HEK293 (cell line): Measurements from ENCODE around the gene RFTN1.

Source experiments
- CTCF ChIA-PET: fragments of 350-600 bp; formaldehyde crosslinking; extraction: SDS; loops from one replicate; lab custom pipeline; 2021; ENCODE audit warnings: antibody characterized with exemption; lab: Yijun Ruan, JAX
- POLR2A ChIA-PET: fragments of 300-600 bp; formaldehyde crosslinking; extraction: SDS; loops from one replicate; lab custom pipeline; 2020; ENCODE audit warnings: antibody characterized with exemption, inconsistent platforms; lab: Yijun Ruan, JAX
- H3K27ac ChIP-seq: fragments of 200-500 bp; sonication (Bioruptor generic); 2 replicates; pipeline ENCODE4 v1.5.1; 2014; ENCODE audit warnings: low read depth, low read length, control low read depth, inconsistent platforms; ENCODE audit errors: extremely low read depth
- H3K36me3 ChIP-seq, 2 experiments: fragments of 200-500 bp in 1 of 2; sonication (Bioruptor generic) in 1 of 2; 1 replicate in 1 of 2; 2 replicates in 1 of 2; pipeline ENCODE4 v1.5.1; 2014 to 2017; ENCODE audit warnings: inconsistent platforms in 2 of 2, low read length in 2 of 2; ENCODE audit not compliant: control insufficient read depth in 2 of 2, insufficient read depth in 1 of 2
- H3K4me1 ChIP-seq: fragments of 200-500 bp; sonication (Bioruptor generic); 2 replicates; pipeline ENCODE4 v1.5.1; 2014; ENCODE audit warnings: mild to moderate bottlenecking, low read length, inconsistent platforms; ENCODE audit not compliant: control insufficient read depth, insufficient read depth
- H3K4me3 ChIP-seq: 2 replicates; pipeline ENCODE4 v1.5.1; 2011; ENCODE audit warnings: low read depth, mild to moderate bottlenecking, control low read depth, low read length, moderate library complexity
- H3K9me3 ChIP-seq: fragments of 200-500 bp; sonication (Bioruptor generic); 2 replicates; pipeline ENCODE4 v1.5.1; 2014; ENCODE audit warnings: low read depth, low read length, inconsistent platforms; ENCODE audit not compliant: control insufficient read depth, insufficient read depth
- FEZF1 ChIP-seq: fragments of 450-650 bp; formaldehyde crosslinking; IDR thresholded peaks from 2 replicates; pipeline ENCODE4 v1.5.1; 2016; ENCODE audit warnings: missing biosample characterization, missing genetic modification characterization
- GFI1B ChIP-seq: fragments of 450-650 bp; formaldehyde crosslinking; IDR thresholded peaks from 2 replicates; pipeline ENCODE4 v1.5.1; 2016; ENCODE audit warnings: missing biosample characterization, missing genetic modification characterization
- IKZF3 ChIP-seq: fragments of 450-650 bp; IDR thresholded peaks from 2 replicates; pipeline ENCODE4 v1.5.0; 2018; ENCODE audit warnings: missing biosample characterization, mild to moderate bottlenecking, missing genetic modification characterization, moderate library complexity
- OVOL3 ChIP-seq: fragments of 450-650 bp; formaldehyde crosslinking; IDR thresholded peaks from 2 replicates; pipeline ENCODE4 v1.5.1; 2016; ENCODE audit warnings: missing biosample characterization, missing genetic modification characterization
- PRDM1 ChIP-seq: fragments of 450-650 bp; formaldehyde crosslinking; IDR thresholded peaks from 2 replicates; pipeline ENCODE4; 2016; ENCODE audit warnings: missing biosample characterization, missing genetic modification characterization
- RBAK ChIP-seq: fragments of 450-650 bp; formaldehyde crosslinking; IDR thresholded peaks from 2 replicates; pipeline ENCODE4 v1.5.1; 2016; ENCODE audit warnings: missing biosample characterization, missing genetic modification characterization
- SCRT2 ChIP-seq: fragments of 450-650 bp; formaldehyde crosslinking; IDR thresholded peaks from 2 replicates; pipeline ENCODE4 v1.5.1; 2016; ENCODE audit warnings: missing biosample characterization, missing genetic modification characterization
- SP7 ChIP-seq: fragments of 450-650 bp; formaldehyde crosslinking; IDR thresholded peaks from 2 replicates; pipeline ENCODE4 v1.5.1; 2016; ENCODE audit warnings: missing biosample characterization, missing genetic modification characterization
- ZBTB48 ChIP-seq: fragments of 450-650 bp; formaldehyde crosslinking; IDR thresholded peaks from 2 replicates; pipeline ENCODE4 v1.5.1; 2016; ENCODE audit warnings: missing biosample characterization, missing genetic modification characterization
- ZEB2 ChIP-seq: fragments of 450-650 bp; formaldehyde crosslinking; IDR thresholded peaks from 2 replicates; pipeline ENCODE4 v1.5.1; 2016; ENCODE audit warnings: missing biosample characterization, missing genetic modification characterization
- ZFHX2 ChIP-seq: fragments of 450-650 bp; formaldehyde crosslinking; conservative IDR thresholded peaks from 2 replicates; pipeline ENCODE4 v1.5.1; 2016; ENCODE audit warnings: missing biosample characterization, missing genetic modification characterization
- ZNF132 ChIP-seq: fragments of 450-650 bp; formaldehyde crosslinking; IDR thresholded peaks from 2 replicates; pipeline ENCODE4 v1.5.1; 2017; ENCODE audit warnings: missing biosample characterization, missing genetic modification characterization, borderline replicate concordance
- ZNF157 ChIP-seq: fragments of 450-650 bp; formaldehyde crosslinking; IDR thresholded peaks from 2 replicates; pipeline ENCODE4 v1.5.1; 2016; ENCODE audit warnings: missing biosample characterization, missing genetic modification characterization
- ZNF184 ChIP-seq: fragments of 450-650 bp; IDR thresholded peaks from 2 replicates; pipeline ENCODE4 v1.5.1; 2018; ENCODE audit warnings: missing biosample characterization, mild to moderate bottlenecking, missing genetic modification characterization
- ZNF19 ChIP-seq: fragments of 450-650 bp; formaldehyde crosslinking; IDR thresholded peaks from 2 replicates; pipeline ENCODE4; 2016; ENCODE audit warnings: missing biosample characterization, missing genetic modification characterization, low read depth
- ZNF2 ChIP-seq: fragments of 450-650 bp; formaldehyde crosslinking; IDR thresholded peaks from 2 replicates; pipeline ENCODE4 v1.5.1; 2016; ENCODE audit warnings: missing biosample characterization, missing genetic modification characterization
- ZNF202 ChIP-seq: fragments of 450-650 bp; formaldehyde crosslinking; IDR thresholded peaks from 2 replicates; pipeline ENCODE4 v1.5.1; 2016; ENCODE audit warnings: missing biosample characterization, missing genetic modification characterization, borderline replicate concordance
- ZNF274 ChIP-seq, 2 experiments: fragments of 200-500 bp in 1 of 2; fragments of 450-650 bp in 1 of 2; sonication (Bioruptor generic) in 1 of 2; formaldehyde crosslinking in 1 of 2; IDR thresholded peaks; 2 replicates each; pipeline versions ENCODE4 v1.5.1 to v1.6.1; 2014 to 2016; ENCODE audit warnings: borderline replicate concordance in 1 of 2, inconsistent platforms in 1 of 2, low read length in 1 of 2, missing biosample characterization in 1 of 2, missing genetic modification characterization in 1 of 2
- ZNF366 ChIP-seq: fragments of 450-650 bp; formaldehyde crosslinking; conservative IDR thresholded peaks from 2 replicates; pipeline ENCODE4 v1.5.1; 2016; ENCODE audit warnings: missing biosample characterization, missing genetic modification characterization
- ZNF423 ChIP-seq: fragments of 450-650 bp; formaldehyde crosslinking; IDR thresholded peaks from 2 replicates; pipeline ENCODE4 v1.5.1; 2016; ENCODE audit warnings: missing biosample characterization, missing genetic modification characterization
- TF ChIP-seq, protein P1 (sequence below): fragments of 450-650 bp; formaldehyde crosslinking; IDR thresholded peaks from 2 replicates; pipeline ENCODE4 v1.5.1; 2016; ENCODE audit warnings: missing biosample characterization, missing genetic modification characterization
- TF ChIP-seq, protein P2 (sequence below): fragments of 450-650 bp; IDR thresholded peaks from 2 replicates; pipeline ENCODE4 v1.5.1; 2018; ENCODE audit warnings: missing biosample characterization, mild to moderate bottlenecking, missing genetic modification characterization
- TF ChIP-seq, protein P3 (sequence below): fragments of 450-650 bp; formaldehyde crosslinking; IDR thresholded peaks from 2 replicates; pipeline ENCODE4 v1.5.1; 2016; ENCODE audit warnings: missing biosample characterization, missing genetic modification characterization

The RFTN1 gene

DNA sequence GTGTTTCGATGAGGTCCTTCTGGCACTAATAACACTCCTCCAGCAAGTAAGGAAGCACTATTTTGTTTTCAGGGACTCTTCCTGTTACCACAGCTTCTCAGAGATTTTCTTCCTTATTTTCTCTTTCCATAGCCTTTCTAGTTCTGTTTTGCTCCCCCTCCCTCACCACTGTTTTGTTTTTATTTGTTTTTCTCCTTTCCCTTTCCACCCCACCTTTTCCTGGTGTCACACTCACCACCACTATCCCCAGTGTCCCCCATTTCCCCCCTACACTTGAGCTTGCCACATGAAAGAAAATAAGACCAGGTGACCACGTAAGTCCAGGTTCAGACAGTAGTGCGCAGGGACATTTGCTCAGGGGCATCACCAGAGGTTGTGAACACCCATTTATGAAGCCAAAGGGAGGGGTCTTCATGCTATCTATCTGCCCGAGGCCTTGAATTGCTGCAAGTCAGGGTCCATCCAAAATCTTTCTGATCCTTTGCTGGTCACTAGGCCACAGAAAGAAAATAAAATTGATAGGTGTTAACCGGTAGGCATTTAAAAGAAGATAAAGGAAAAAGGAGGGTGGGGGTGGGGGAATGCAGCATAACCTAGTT, 1.4 kb upstream of the RFTN1 start:
- CTCF ChIA-PET: interaction anchor here (0.6 to 4.5 kb wide), 3 partner anchors 191 to 224 kb away, joined by 3 to 29 read pairs (median 4); no protein-coding TSS in a partner anchor
- H3K4me1 ChIP-seq: peaks cover 43% of the 10 kb centered on the region
- no peaks in the 10 kb centered on the region for H3K36me3 ChIP-seq
- no peak overlapping the region for H3K27ac ChIP-seq
- TF ChIP-seq, protein P1, sequence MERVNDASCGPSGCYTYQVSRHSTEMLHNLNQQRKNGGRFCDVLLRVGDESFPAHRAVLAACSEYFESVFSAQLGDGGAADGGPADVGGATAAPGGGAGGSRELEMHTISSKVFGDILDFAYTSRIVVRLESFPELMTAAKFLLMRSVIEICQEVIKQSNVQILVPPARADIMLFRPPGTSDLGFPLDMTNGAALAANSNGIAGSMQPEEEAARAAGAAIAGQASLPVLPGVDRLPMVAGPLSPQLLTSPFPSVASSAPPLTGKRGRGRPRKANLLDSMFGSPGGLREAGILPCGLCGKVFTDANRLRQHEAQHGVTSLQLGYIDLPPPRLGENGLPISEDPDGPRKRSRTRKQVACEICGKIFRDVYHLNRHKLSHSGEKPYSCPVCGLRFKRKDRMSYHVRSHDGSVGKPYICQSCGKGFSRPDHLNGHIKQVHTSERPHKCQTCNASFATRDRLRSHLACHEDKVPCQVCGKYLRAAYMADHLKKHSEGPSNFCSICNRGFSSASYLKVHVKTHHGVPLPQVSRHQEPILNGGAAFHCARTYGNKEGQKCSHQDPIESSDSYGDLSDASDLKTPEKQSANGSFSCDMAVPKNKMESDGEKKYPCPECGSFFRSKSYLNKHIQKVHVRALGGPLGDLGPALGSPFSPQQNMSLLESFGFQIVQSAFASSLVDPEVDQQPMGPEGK: 0 out of 2 replicates have a peak, but pooled peaks have one; percentile 11
- TF ChIP-seq PRDM1 (tag by site-specific recombination) (peak; percentile 49), ZNF2 (tag by site-specific recombination) (no peak)
- POLR2A ChIA-PET: no interaction called here
- H3K9me3 ChIP-seq: no peaks in the 10 kb centered on the region
- H3K4me3 ChIP-seq: no peak overlapping the region

- H3K4me1 ChIP-seq: peaks cover 47% of the 10 kb centered on the region
- peak overlapping the region; percentile 65 for H3K4me3 ChIP-seq
- H3K9me3 ChIP-seq: no peaks in the 10 kb centered on the region
- H3K27ac ChIP-seq: peak overlapping the region; percentile 83; the same call in 1 of the 2 replicates
- ChIA-PET CTCF (interaction anchor here (0.5 to 1.2 kb wide), 3 partner anchors 190 to 510 kb away, joined by 3 to 4 read pairs (median 3); no protein-coding TSS in a partner anchor), POLR2A (no interaction called here)
- no peaks in the 10 kb centered on the region for H3K36me3 ChIP-seq
- TF ChIP-seq ZNF366 (tag by site-specific recombination): no peak
- TF ChIP-seq ZNF202 (tag by site-specific recombination): no peak
- TF ChIP-seq ZEB2 (tag by site-specific recombination): 0 out of 2 replicates have a peak, but pooled peaks have one; percentile 12
- TF ChIP-seq, protein P2, sequence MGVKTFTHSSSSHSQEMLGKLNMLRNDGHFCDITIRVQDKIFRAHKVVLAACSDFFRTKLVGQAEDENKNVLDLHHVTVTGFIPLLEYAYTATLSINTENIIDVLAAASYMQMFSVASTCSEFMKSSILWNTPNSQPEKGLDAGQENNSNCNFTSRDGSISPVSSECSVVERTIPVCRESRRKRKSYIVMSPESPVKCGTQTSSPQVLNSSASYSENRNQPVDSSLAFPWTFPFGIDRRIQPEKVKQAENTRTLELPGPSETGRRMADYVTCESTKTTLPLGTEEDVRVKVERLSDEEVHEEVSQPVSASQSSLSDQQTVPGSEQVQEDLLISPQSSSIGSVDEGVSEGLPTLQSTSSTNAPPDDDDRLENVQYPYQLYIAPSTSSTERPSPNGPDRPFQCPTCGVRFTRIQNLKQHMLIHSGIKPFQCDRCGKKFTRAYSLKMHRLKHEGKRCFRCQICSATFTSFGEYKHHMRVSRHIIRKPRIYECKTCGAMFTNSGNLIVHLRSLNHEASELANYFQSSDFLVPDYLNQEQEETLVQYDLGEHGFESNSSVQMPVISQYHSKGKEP (tag by site-specific recombination): no peak
- peak; percentile 4; the same call in 1 of the 2 replicates for TF ChIP-seq ZBTB48 (tag by site-specific recombination)
- no peak for TF ChIP-seq ZNF19
- TF ChIP-seq SCRT2 (tag by site-specific recombination): peak; percentile 94
- TF ChIP-seq GFI1B (tag by site-specific recombination): no peak
- TF ChIP-seq RBAK: no peak
- no peak for TF ChIP-seq IKZF3 (tag by site-specific recombination)
- TF ChIP-seq, protein P1: no peak
- no peak for TF ChIP-seq ZFHX2
- no peak for TF ChIP-seq OVOL3
- TF ChIP-seq, protein P3, sequence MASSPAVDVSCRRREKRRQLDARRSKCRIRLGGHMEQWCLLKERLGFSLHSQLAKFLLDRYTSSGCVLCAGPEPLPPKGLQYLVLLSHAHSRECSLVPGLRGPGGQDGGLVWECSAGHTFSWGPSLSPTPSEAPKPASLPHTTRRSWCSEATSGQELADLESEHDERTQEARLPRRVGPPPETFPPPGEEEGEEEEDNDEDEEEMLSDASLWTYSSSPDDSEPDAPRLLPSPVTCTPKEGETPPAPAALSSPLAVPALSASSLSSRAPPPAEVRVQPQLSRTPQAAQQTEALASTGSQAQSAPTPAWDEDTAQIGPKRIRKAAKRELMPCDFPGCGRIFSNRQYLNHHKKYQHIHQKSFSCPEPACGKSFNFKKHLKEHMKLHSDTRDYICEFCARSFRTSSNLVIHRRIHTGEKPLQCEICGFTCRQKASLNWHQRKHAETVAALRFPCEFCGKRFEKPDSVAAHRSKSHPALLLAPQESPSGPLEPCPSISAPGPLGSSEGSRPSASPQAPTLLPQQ (tag by site-specific recombination): peak; percentile 2; the same call in 1 of the 2 replicates
- no peak for TF ChIP-seq ZNF157 (tag by site-specific recombination)
- no peak for TF ChIP-seq ZNF132
- no peak for TF ChIP-seq ZNF423 (tag by site-specific recombination)
- TF ChIP-seq ZNF184 (tag by site-specific recombination): no peak
- TF ChIP-seq FEZF1 (tag by site-specific recombination): no peak
- no peak for TF ChIP-seq ZNF274 (IDR thresholded peaks at IDR 0.05; ENCODE audit: low read length)
- no peak for TF ChIP-seq ZNF274 (tag by site-specific recombination; IDR thresholded peaks at IDR 0.05; ENCODE audit: borderline replicate concordance)
- no peak for TF ChIP-seq SP7 (tag by site-specific recombination)
Observed at GRCh38 chr3:16514021-16514700, 662 bp upstream of the RFTN1 start.
